Loucy (cell line): ENCODE results near the gene CDK6.

Experiments used
- H2AFZ ChIP-seq: fragments of 200-600 bp; sonication (generic); 2 replicates; pipeline ENCODE4 v1.6.0; 2016; ENCODE audit warnings: antibody characterized with exemption, mild to moderate bottlenecking, low read length, moderate library complexity
- H3F3A ChIP-seq: fragments of 200-600 bp; 2 replicates; pipeline ENCODE4 v1.6.0; 2016; ENCODE audit warnings: antibody characterized with exemption, low read depth, mild to moderate bottlenecking
- H3K27me3 ChIP-seq: fragments of 200-600 bp; sonication (generic); 2 replicates; pipeline ENCODE4 v1.6.1; 2014; ENCODE audit warnings: low read length, mild to moderate bottlenecking; ENCODE audit not compliant: insufficient read depth, poor library complexity, severe bottlenecking
- H3K36me3 ChIP-seq: fragments of 200-600 bp; sonication (generic); 2 replicates; pipeline ENCODE4 v1.6.1; 2016; ENCODE audit warnings: low read length; ENCODE audit not compliant: insufficient read depth
- H3K4me1 ChIP-seq: fragments of 200-600 bp; sonication (generic); 2 replicates; pipeline ENCODE4 v1.5.1; 2014; ENCODE audit warnings: low read length, mild to moderate bottlenecking; ENCODE audit not compliant: insufficient read depth, poor library complexity, severe bottlenecking
- H3K4me2 ChIP-seq: fragments of 200-600 bp; sonication (generic); 2 replicates; pipeline ENCODE4 v1.6.0; 2014; ENCODE audit warnings: antibody characterized with exemption, low read length, low read depth, mild to moderate bottlenecking; ENCODE audit not compliant: poor library complexity, severe bottlenecking
- H3K4me3 ChIP-seq: fragments of 200-600 bp; sonication (generic); 2 replicates; pipeline ENCODE4 v1.5.1; 2014; ENCODE audit warnings: low read length, mild to moderate bottlenecking, mixed read lengths; ENCODE audit not compliant: poor library complexity, severe bottlenecking
- H3K79me2 ChIP-seq: fragments of 200-600 bp; sonication (generic); 2 replicates; pipeline ENCODE4 v1.6.1; 2014; ENCODE audit warnings: low read length; ENCODE audit not compliant: insufficient read depth
- H3K9ac ChIP-seq: fragments of 200-600 bp; sonication (generic); 2 replicates; pipeline ENCODE4 v1.6.0; 2014; ENCODE audit warnings: mild to moderate bottlenecking, low read depth, low read length, moderate library complexity; ENCODE audit not compliant: poor library complexity, severe bottlenecking
- H3K9me2 ChIP-seq: fragments of 200-600 bp; sonication (generic); replicated peaks from 2 replicates; pipeline ENCODE4 v1.6.1; 2016; ENCODE audit warnings: low read depth, low read length, mixed read lengths
- H3K9me3 ChIP-seq: fragments of 200-600 bp; sonication (generic); 2 replicates; pipeline ENCODE4 v1.6.1; 2014; ENCODE audit warnings: mild to moderate bottlenecking, antibody characterized with exemption, low read length, low read depth; ENCODE audit not compliant: insufficient read depth
- H4K20me1 ChIP-seq: fragments of 200-600 bp; sonication (generic); 2 replicates; pipeline ENCODE4 v1.6.0; 2014; ENCODE audit warnings: antibody characterized with exemption, low read length, mild to moderate bottlenecking; ENCODE audit not compliant: insufficient read depth, poor library complexity, severe bottlenecking
- CTCF ChIP-seq: fragments of 200-600 bp; sonication (generic); conservative IDR thresholded peaks from 2 replicates; pipeline ENCODE4 v1.5.1; 2014; ENCODE audit warnings: mild to moderate bottlenecking, antibody characterized with exemption, low read length
- EZH2phosphoT487 ChIP-seq: fragments of 200-600 bp; IDR thresholded peaks from 2 replicates; pipeline ENCODE4 v1.6.1; 2018; ENCODE audit warnings: antibody characterized with exemption, mild to moderate bottlenecking, moderate library complexity, borderline replicate concordance

Gene CDK6

DNA sequence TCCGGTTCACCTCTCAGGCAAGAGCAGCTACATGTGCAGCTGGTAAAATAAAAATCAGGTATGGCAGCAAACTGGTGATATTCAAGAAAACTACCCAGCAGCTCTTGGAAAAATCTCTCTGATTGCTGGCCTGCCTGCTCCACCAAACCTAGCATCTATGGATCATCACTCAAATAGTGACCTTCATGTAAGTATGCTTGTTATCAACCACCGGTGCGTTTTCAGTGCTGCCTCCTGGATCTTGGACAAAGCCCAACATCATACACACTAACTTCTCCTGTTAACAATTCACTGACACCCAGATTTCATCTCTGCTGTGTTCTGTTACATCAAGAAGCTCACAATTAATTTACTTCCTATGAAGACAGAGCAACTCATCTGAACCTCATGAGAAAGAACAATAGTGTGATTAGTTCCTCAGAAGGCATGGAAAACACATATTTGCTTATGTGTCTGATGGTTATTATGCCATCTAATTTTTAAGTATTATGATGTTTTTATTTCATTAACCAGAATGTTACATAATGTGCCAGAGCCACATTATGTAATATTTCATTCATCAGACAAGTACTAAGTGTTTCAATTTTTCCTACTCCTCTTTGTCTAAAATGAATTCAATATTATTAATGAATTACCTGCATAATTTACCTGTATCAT is 8.8 kb downstream of the CDK6 start:
- peaks cover 96% of the 10 kb centered on the region for H4K20me1 ChIP-seq
- peak overlapping the region; percentile 87 for H3K4me3 ChIP-seq
- H3K36me3 ChIP-seq = peaks cover 92% of the 10 kb centered on the region
- peaks cover 29% of the 10 kb centered on the region for H3K27me3 ChIP-seq
- H3K9me2 ChIP-seq = no peaks in the 10 kb centered on the region
- H3K9me3 ChIP-seq = no peaks in the 10 kb centered on the region
- peaks cover 100% of the 10 kb centered on the region for H3K79me2 ChIP-seq
- peaks cover 69% of the 10 kb centered on the region for H3K4me1 ChIP-seq
- no peaks in the 10 kb centered on the region for H3F3A ChIP-seq
- peak overlapping the region; percentile 98 for H3K9ac ChIP-seq
- TF ChIP-seq CTCF (no peak), EZH2phosphoT487 (no peak)
- H2AFZ ChIP-seq = no peak overlapping the region
- peak overlapping the region; percentile 90 for H3K4me2 ChIP-seq

DNA sequence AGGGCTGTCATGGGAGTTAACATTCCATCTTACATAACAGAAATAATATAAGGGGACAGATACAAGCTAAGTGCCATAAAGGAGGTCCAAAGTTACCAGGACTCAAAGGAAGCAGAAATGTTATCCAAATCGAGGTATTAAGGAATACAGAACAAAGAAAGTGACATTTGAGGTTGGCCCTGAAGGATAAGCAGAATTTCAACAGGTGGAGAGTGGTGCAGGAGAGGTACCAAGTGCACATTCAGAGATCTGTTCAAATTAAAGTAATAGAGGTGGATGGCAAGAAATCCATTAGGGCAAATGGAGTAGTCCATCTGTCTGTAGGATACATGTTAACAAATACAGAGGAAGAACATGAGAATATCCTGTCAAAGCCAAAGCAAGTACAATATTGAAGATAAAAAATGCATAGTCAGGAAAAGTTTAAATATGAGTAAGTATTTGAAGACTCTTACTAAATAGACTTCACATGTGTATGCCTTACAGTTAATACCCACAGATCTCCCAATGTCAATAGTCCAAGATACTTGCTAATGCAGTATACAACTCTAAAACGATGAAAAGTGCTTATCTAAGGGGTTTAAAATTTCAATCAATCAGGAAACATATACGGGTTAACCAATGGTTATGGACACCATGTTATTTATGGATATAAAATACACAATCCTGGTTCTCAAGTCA is 10.0 kb downstream of the CDK6 start:
- Histone ChIP-seq H4K20me1 (peaks cover 96% of the 10 kb centered on the region), H2AFZ (no peak overlapping the region), H3K9me3 (no peaks in the 10 kb centered on the region), H3K9ac (peak overlapping the region; percentile 98), H3K27me3 (peaks cover 17% of the 10 kb centered on the region), H3K4me3 (peak overlapping the region; percentile 87), H3F3A (no peaks in the 10 kb centered on the region), H3K4me1 (peaks cover 71% of the 10 kb centered on the region), H3K9me2 (no peaks in the 10 kb centered on the region), H3K4me2 (peak overlapping the region; percentile 90), H3K36me3 (peaks cover 83% of the 10 kb centered on the region), H3K79me2 (peaks cover 100% of the 10 kb centered on the region)
- TF ChIP-seq CTCF (no peak), EZH2phosphoT487 (no peak)

- H3K4me3 ChIP-seq = peak overlapping the region; percentile 87
- H3K79me2 ChIP-seq = peaks cover 100% of the 10 kb centered on the region
- peak overlapping the region; percentile 90 for H3K4me2 ChIP-seq
- TF ChIP-seq EZH2phosphoT487 (no peak), CTCF (no peak)
- peak overlapping the region; percentile 98 for H3K9ac ChIP-seq
- H3K9me3 ChIP-seq = no peaks in the 10 kb centered on the region
- H3K4me1 ChIP-seq = peaks cover 83% of the 10 kb centered on the region
- H3K9me2 ChIP-seq = no peaks in the 10 kb centered on the region
- H2AFZ ChIP-seq = no peak overlapping the region
- H4K20me1 ChIP-seq = peaks cover 98% of the 10 kb centered on the region
- peaks cover 81% of the 10 kb centered on the region for H3K36me3 ChIP-seq
- 0 out of 2 replicates have a peak, but pooled peaks cover 6% of the 10 kb centered on the region for H3F3A ChIP-seq
- peaks cover 13% of the 10 kb centered on the region for H3K27me3 ChIP-seq
Observed at GRCh38 chr7:92824901-92825480, 11.4 kb downstream of the CDK6 start.
